HG02852 (cell line): Measurements from ENCODE around the gene GDAP2.
"Not testable (repeated sequence)": the region's sequence is repeated elsewhere in the genome, so short reads cannot be mapped to it uniquely, and the experiment has no call there.

ENCODE experiments used
- ATAC-seq: cut with Tn5 transposase; IDR thresholded peaks from one replicate; pipeline ENCODE4 v1.9.1; 2021; ENCODE audit warnings: mild to moderate bottlenecking, moderate library complexity; ENCODE audit not compliant: unreplicated experiment

The GDAP2 gene

GRCh38 chr1:117904485-117904884 is 24.9 kb downstream of the GDAP2 start:
- ATAC-seq: no peak

GRCh38 chr1:117902944-117903343 is 26.5 kb downstream of the GDAP2 start:
- ATAC-seq: no peak

GRCh38 chr1:117899801-117900200 is 29.6 kb downstream of the GDAP2 start:
- no peak for ATAC-seq

- no peak for ATAC-seq
Observed at GRCh38 chr1:117897551-117897950, 31.9 kb downstream of the GDAP2 start.

GRCh38 chr1:117895482-117896114 is 33.8 kb downstream of the GDAP2 start:
- peak; percentile 96 for ATAC-seq

GRCh38 chr1:117894078-117894477 is 35.3 kb downstream of the GDAP2 start:
- no peak for ATAC-seq

- ATAC-seq: no peak
Observed at GRCh38 chr1:117892512-117892911, 36.9 kb downstream of the GDAP2 start.

GRCh38 chr1:117890452-117890851 is 39.0 kb downstream of the GDAP2 start:
- no peak for ATAC-seq

GRCh38 chr1:117886101-117886795 is 43.2 kb downstream of the GDAP2 start:
- no peak for ATAC-seq

- no peak for ATAC-seq
Observed at GRCh38 chr1:117883616-117884015, 45.8 kb downstream of the GDAP2 start.

GRCh38 chr1:117879284-117879683 is 50.1 kb downstream of the GDAP2 start:
- ATAC-seq: no peak

- ATAC-seq: no peak
Observed at GRCh38 chr1:117877823-117878222, 51.6 kb downstream of the GDAP2 start.

GRCh38 chr1:117871013-117871412 is 58.4 kb downstream of the GDAP2 start:
- ATAC-seq: no peak

- ATAC-seq: no peak
Observed at GRCh38 chr1:117861694-117862093, 67.7 kb downstream of the GDAP2 start.

- no peak for ATAC-seq
Observed at GRCh38 chr1:117860896-117861610, 68.4 kb downstream of the GDAP2 start.

GRCh38 chr1:117859901-117860300 is 69.5 kb downstream of the GDAP2 start:
- ATAC-seq: no peak

- no peak for ATAC-seq
Observed at GRCh38 chr1:117857418-117857817, 72.0 kb downstream of the GDAP2 start.

- no peak for ATAC-seq
Observed at GRCh38 chr1:117852853-117853553, 76.4 kb downstream of the GDAP2 start.

- no peak for ATAC-seq
Observed at GRCh38 chr1:117851687-117852086, 77.7 kb downstream of the GDAP2 start.

- ATAC-seq: no peak
Observed at GRCh38 chr1:117846674-117847425, 82.6 kb downstream of the GDAP2 start.

GRCh38 chr1:117844478-117844877 is 84.9 kb downstream of the GDAP2 start:
- ATAC-seq: not testable (repeated sequence)
